Chondrocyte (in vitro differentiated cells): ENCODE data around the gene RFPL2. TPM values are rescaled to one million over a fixed set of nuclear protein-coding genes. Genes with fewer than 3 reads are reported as not detected.
"Not testable (repeated sequence)": the region's sequence is repeated elsewhere in the genome, so short reads cannot be mapped to it uniquely, and the experiment has no call there.

Experiments used
- DNase-seq: peaks from one replicate; pipeline ENCODE4 v3.0.0; 2021; ENCODE audit warnings: mixed read lengths, low spot score
- H3K27ac Mint-ChIP-seq: one replicate; pipeline ENCODE4 v1.8.0; 2021; ENCODE audit warnings: mild to moderate bottlenecking, moderate library complexity, mixed read lengths; ENCODE audit not compliant: unreplicated experiment
- H3K27me3 Mint-ChIP-seq: 2 replicates; pipeline ENCODE4 v1.8.0; 2021; ENCODE audit warnings: low read depth, mixed read lengths
- H3K36me3 Mint-ChIP-seq: 2 replicates; pipeline ENCODE4 v1.8.0; 2021; ENCODE audit warnings: low read depth, mixed read lengths
- H3K4me1 Mint-ChIP-seq: 2 replicates; pipeline ENCODE4 v1.8.0; 2021; ENCODE audit warnings: low read depth, mild to moderate bottlenecking, mixed read lengths
- H3K4me3 Mint-ChIP-seq: one replicate; pipeline ENCODE4 v1.8.0; 2021; ENCODE audit warnings: mild to moderate bottlenecking, moderate library complexity, mixed read lengths; ENCODE audit not compliant: unreplicated experiment
- H3K9me3 Mint-ChIP-seq: 2 replicates; pipeline ENCODE4 v1.8.0; 2021; ENCODE audit warnings: low read depth, mixed read lengths
- total RNA-seq: library from RNA; stranded (reverse); gene quantifications from 3 replicates; pipeline ENCODE4 v1.2.1, GENCODE V29; 2021
- TF ChIP-seq, protein P1 (sequence below): fragments of 200-600 bp; sonication (generic); IDR thresholded peaks from 2 replicates; pipeline ENCODE4 v1.5.0; 2021; ENCODE audit warnings: antibody characterized with exemption, mild to moderate bottlenecking, moderate library complexity

The RFPL2 gene
- total RNA-seq, 1 donor from 2014 or later, result not detected

DNA sequence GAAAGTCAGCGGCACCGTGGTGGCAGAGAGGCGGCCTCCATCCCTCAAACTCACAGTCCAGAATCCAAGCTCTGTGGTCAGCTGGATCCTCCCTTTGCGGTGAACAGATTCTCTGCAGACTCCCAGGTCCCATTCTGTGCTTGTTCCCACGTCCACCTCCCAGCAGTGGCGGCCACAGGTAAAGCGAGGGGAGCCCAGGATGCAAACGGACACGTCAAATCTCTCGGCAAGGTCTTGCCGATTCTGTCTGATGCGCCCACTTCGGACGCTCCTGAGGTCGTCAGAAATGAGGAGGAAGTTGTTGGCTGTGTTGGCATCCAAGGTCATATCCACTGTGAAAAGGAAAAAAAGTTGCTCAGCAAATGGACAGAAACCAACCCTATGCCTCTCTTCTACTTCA lies 13.9 kb downstream of the RFPL2 start:
- not testable (repeated sequence) for H3K27ac Mint-ChIP-seq, H3K9me3 Mint-ChIP-seq, H3K4me1 Mint-ChIP-seq, DNase-seq, H3K36me3 Mint-ChIP-seq, H3K4me3 Mint-ChIP-seq
- peaks cover 33% of the 10 kb centered on the region for H3K27me3 Mint-ChIP-seq

DNA sequence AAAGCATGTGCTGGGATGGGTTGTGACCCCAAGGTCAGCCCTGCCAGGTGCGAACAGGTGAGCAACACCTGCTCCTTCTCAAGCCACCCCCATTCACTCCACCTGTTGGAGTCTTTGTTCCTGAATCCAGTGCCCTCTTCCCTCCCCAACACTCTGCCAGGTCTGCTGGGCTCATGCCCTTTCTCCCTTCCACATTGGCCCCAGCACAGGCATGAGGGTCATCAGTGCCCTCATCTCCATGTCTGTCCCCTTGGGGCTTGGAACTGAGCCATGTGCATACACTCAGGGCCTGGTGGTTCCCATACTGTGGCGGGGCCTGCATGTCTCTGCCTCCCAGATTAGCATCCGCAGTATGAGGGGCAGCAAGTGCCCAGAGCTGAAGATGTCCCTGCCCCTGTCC lies 19.1 kb downstream of the RFPL2 start:
- H3K27me3 Mint-ChIP-seq, result peaks cover 18% of the 10 kb centered on the region
- no peak overlapping the region for H3K27ac Mint-ChIP-seq
- no peak for DNase-seq
- TF ChIP-seq, protein P1, sequence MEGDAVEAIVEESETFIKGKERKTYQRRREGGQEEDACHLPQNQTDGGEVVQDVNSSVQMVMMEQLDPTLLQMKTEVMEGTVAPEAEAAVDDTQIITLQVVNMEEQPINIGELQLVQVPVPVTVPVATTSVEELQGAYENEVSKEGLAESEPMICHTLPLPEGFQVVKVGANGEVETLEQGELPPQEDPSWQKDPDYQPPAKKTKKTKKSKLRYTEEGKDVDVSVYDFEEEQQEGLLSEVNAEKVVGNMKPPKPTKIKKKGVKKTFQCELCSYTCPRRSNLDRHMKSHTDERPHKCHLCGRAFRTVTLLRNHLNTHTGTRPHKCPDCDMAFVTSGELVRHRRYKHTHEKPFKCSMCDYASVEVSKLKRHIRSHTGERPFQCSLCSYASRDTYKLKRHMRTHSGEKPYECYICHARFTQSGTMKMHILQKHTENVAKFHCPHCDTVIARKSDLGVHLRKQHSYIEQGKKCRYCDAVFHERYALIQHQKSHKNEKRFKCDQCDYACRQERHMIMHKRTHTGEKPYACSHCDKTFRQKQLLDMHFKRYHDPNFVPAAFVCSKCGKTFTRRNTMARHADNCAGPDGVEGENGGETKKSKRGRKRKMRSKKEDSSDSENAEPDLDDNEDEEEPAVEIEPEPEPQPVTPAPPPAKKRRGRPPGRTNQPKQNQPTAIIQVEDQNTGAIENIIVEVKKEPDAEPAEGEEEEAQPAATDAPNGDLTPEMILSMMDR, result no peak
- H3K4me1 Mint-ChIP-seq, result no peaks in the 10 kb centered on the region
- H3K4me3 Mint-ChIP-seq, result no peak overlapping the region
- no peaks in the 10 kb centered on the region for H3K36me3 Mint-ChIP-seq
- H3K9me3 Mint-ChIP-seq, result no peaks in the 10 kb centered on the region

DNA sequence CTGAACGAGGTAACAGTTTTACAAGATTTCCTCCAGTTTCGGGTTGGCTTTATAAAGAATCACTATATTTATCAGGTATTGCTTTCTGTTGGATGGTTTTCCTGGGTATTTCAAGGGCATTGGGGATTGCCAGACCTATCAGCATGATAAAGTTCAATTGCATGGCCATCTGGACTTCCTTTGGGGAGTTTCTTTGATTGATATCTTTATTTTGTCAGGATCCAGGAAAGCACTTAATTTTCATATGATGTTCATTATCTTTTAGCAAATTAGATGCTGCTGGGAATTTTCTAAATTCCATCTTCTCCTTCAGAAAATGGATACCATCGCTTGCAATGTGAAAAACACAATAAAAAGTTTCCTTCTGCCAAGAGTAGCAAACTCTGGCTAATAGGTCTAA lies 21.2 kb downstream of the RFPL2 start:
- H3K27ac Mint-ChIP-seq, result no peak overlapping the region
- no peaks in the 10 kb centered on the region for H3K36me3 Mint-ChIP-seq
- DNase-seq, result no peak
- H3K9me3 Mint-ChIP-seq, result no peaks in the 10 kb centered on the region
- peaks cover 18% of the 10 kb centered on the region for H3K27me3 Mint-ChIP-seq
- H3K4me3 Mint-ChIP-seq, result no peak overlapping the region
- TF ChIP-seq, protein P1, result no peak
- H3K4me1 Mint-ChIP-seq, result no peaks in the 10 kb centered on the region

DNA sequence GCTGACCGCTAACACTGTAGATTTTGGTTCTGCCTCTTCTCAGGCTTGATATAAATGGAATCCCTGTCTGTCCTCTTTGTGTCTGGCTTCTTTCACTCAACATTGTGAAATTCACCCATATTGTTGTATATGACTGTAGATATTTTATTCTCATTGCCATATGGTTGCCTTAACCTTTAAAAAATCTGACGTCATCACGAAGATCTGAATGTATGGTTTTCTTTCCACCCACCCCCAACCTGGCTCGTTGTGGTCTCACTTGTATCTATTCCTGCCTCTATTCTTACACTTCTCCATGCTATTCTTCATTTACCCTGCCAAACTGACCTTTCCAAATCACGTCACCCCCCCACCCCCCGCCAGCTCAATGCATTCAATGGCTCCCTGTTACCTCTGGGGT lies 23.8 kb downstream of the RFPL2 start:
- Mint-ChIP-seq H3K9me3 (no peaks in the 10 kb centered on the region), H3K36me3 (no peaks in the 10 kb centered on the region), H3K27me3 (peaks cover 24% of the 10 kb centered on the region), H3K4me3 (no peak overlapping the region), H3K27ac (no peak overlapping the region), H3K4me1 (no peaks in the 10 kb centered on the region)
- TF ChIP-seq, protein P1, result no peak
- DNase-seq, result no peak

DNA sequence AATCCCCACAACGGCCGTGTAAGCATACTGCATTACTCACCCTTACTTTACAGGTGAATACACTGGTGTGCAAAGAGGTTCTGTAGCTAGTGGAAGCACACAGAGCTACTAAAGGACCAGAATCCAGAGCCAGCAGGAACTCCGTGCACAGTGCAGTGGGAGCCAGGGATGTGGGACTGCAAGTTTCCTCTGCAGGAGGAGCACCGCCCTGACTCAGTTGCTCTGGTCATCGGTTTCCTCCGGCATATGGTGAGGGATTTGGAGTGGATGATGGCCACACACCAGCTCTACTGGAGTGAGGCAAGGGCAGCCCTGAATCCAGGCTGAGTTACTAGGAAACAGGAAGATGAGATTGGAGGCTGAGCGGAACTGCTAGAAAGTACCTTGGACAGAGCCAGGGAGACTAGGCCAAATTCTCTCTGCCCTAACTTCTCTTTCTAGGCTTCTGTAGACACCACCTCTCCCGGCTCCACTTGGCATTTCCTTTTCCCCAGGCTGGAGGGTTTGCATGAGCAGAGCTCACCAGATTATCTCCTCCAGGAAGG lies 27.6 kb downstream of the RFPL2 start:
- no peaks in the 10 kb centered on the region for H3K4me1 Mint-ChIP-seq
- H3K36me3 Mint-ChIP-seq, result no peaks in the 10 kb centered on the region
- no peak overlapping the region for H3K27ac Mint-ChIP-seq
- TF ChIP-seq, protein P1, result no peak
- no peaks in the 10 kb centered on the region for H3K9me3 Mint-ChIP-seq
- peaks cover 39% of the 10 kb centered on the region for H3K27me3 Mint-ChIP-seq
- no peak overlapping the region for H3K4me3 Mint-ChIP-seq
- DNase-seq, result no peak
